ENCODE measurements around the gene P3H3. TPM values are rescaled to one million over a fixed set of nuclear protein-coding genes. Genes with fewer than 3 reads are reported as not detected.

Gene P3H3
- total RNA-seq, 2 experiments from 2014 or later, result 0.26 TPM; not detected in 1

DNA sequence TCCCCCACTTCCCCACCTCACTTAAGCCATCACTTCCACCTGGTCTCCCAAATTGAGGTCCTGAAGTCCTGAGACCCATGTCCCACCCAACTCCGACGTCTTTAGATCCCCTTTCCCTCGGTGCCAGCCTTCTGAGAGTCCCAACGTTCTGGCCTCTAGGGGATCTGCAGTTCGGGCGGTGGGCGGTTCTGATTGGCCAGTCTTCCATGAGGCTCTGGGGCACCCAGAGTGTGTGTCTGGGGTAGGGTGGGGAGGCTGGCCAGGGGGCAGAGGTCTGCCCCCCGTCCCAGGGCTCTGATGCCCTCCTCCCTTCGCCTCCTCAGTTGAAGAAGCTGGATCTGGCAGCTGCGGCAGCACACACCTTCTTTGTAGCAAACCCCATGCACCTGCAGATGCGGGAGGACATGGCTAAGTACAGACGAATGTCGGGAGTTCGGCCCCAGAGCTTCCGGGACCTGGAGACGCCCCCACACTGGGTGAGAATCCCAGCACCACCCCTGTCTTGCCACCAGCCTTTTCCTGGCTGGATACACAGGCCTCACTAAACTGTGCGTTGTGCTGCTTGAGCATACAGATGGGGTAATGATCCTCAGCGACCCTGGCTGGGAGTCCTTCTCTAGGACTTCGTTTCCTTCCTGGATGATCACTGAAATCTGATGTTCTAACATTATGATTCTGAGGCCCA is 1.5 kb downstream of the P3H3 start:
- DNase-seq (no peak), ATAC-seq (no peak)
- H3K27me3 Mint-ChIP-seq (ENCODE audit: low read depth), result peaks cover 53% of the 10 kb centered on the region
- no peaks in the 10 kb centered on the region for H3K36me3 Mint-ChIP-seq (ENCODE audit: low read depth)
- H3K9me3 Mint-ChIP-seq (ENCODE audit: insufficient read depth), result no peaks in the 10 kb centered on the region
- ChIA-PET POLR2A (interaction anchor here (0.7 to 1.5 kb wide), 5 partner anchors 32 to 140 kb away, joined by 3 to 6 read pairs (median 4); partner anchors contain the start of genes C12orf57, PTMS, RNU7-1 and ZNF384), CTCF (interaction anchor here (0.9 to 10.3 kb wide), 7 partner anchors 40 to 209 kb away, joined by 3 to 116 read pairs (median 3); partner anchors contain the start of genes MLF2 and SPSB2)
- peak overlapping the region; percentile 66 for H3K4me3 Mint-ChIP-seq
- H3K4me1 Mint-ChIP-seq (ENCODE audit: low read depth), result peaks cover 24% of the 10 kb centered on the region
- H3K27ac Mint-ChIP-seq, result no peak overlapping the region

GRCh38 chr12:6830286-6830890 is 2.2 kb downstream of the P3H3 start:
- H3K9me3 Mint-ChIP-seq (ENCODE audit: insufficient read depth), result no peaks in the 10 kb centered on the region
- CTCF ChIA-PET, result interaction anchor here (1.1 kb wide), 3 partner anchors 61 to 77 kb away, joined by 3 to 5 read pairs (median 4); partner anchors contain the start of gene MLF2
- H3K4me3 Mint-ChIP-seq, result no peak overlapping the region
- peaks cover 21% of the 10 kb centered on the region for H3K4me1 Mint-ChIP-seq (ENCODE audit: low read depth)
- no peak for ATAC-seq
- DNase-seq, result no peak
- no peak overlapping the region for H3K27ac Mint-ChIP-seq
- H3K36me3 Mint-ChIP-seq (ENCODE audit: low read depth), result no peaks in the 10 kb centered on the region
- peaks cover 49% of the 10 kb centered on the region for H3K27me3 Mint-ChIP-seq (ENCODE audit: low read depth)
- POLR2A ChIA-PET, result interaction anchor here (0.6 to 1.0 kb wide), 2 partner anchors 41 to 56 kb away, joined by 3 read pairs; no protein-coding TSS in a partner anchor

- no peaks in the 10 kb centered on the region for H3K9me3 Mint-ChIP-seq (ENCODE audit: insufficient read depth)
- no peak for DNase-seq
- no peaks in the 10 kb centered on the region for H3K36me3 Mint-ChIP-seq (ENCODE audit: low read depth)
- no peak overlapping the region for H3K27ac Mint-ChIP-seq
- ChIA-PET POLR2A (interaction anchor here (0.6 to 1.0 kb wide), 2 partner anchors 41 to 56 kb away, joined by 3 read pairs; no protein-coding TSS in a partner anchor), CTCF (interaction anchor here (1.1 kb wide), 2 partner anchors 60 to 77 kb away, joined by 4 to 5 read pairs; partner anchors contain the start of gene MLF2)
- peaks cover 20% of the 10 kb centered on the region for H3K4me1 Mint-ChIP-seq (ENCODE audit: low read depth)
- no peak for ATAC-seq
- peaks cover 46% of the 10 kb centered on the region for H3K27me3 Mint-ChIP-seq (ENCODE audit: low read depth)
- H3K4me3 Mint-ChIP-seq, result no peak overlapping the region
These were observed 2.8 kb downstream of the P3H3 start for GRCh38 chr12:6830999-6831398.

GRCh38 chr12:6831450-6831995 is 3.3 kb downstream of the P3H3 start:
- Mint-ChIP-seq H3K4me1 (ENCODE audit: low read depth) (peaks cover 20% of the 10 kb centered on the region), H3K36me3 (ENCODE audit: low read depth) (no peaks in the 10 kb centered on the region), H3K27me3 (ENCODE audit: low read depth) (peaks cover 41% of the 10 kb centered on the region), H3K4me3 (no peak overlapping the region), H3K9me3 (ENCODE audit: insufficient read depth) (no peaks in the 10 kb centered on the region), H3K27ac (no peak overlapping the region)
- ATAC-seq (no peak), DNase-seq (no peak)
- ChIA-PET POLR2A (no interaction called here), CTCF (interaction anchor here (4.1 to 9.2 kb wide), 2 partner anchors 18 to 78 kb away, joined by 35 to 130 read pairs; partner anchors contain the start of genes CDCA3, MLF2 and USP5)

DNA sequence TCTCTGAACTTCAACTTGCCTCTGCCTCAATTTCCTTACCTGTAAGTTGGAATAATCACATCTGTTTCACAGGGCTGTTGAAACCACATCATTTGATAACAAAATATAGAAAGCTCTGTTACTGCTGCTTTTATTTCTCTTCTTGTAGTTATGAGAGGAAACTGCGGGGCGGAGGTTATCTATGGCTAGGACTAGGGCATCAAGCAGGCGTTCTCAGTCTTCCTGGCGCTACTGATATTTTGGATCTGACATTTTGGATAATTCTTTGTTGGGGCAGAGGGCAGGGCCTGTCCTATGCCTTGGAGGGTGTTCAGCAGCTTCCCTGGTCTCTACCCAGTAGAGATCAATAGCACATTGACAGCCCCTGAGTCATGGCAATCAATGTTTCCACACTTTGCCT is 3.9 kb downstream of the P3H3 start:
- no peak overlapping the region for H3K27ac Mint-ChIP-seq
- POLR2A ChIA-PET, result interaction anchor here (1.4 to 1.5 kb wide), 2 partner anchors 20 to 79 kb away, joined by 3 to 6 read pairs; partner anchors contain the start of genes MLF2 and USP5
- ATAC-seq, result no peak
- no peaks in the 10 kb centered on the region for H3K9me3 Mint-ChIP-seq (ENCODE audit: insufficient read depth)
- H3K4me1 Mint-ChIP-seq (ENCODE audit: low read depth), result peaks cover 20% of the 10 kb centered on the region
- DNase-seq, result no peak
- H3K36me3 Mint-ChIP-seq (ENCODE audit: low read depth), result no peaks in the 10 kb centered on the region
- peaks cover 37% of the 10 kb centered on the region for H3K27me3 Mint-ChIP-seq (ENCODE audit: low read depth)
- CTCF ChIA-PET, result interaction anchor here (1.4 to 9.2 kb wide), 4 partner anchors 17 to 108 kb away, joined by 3 to 130 read pairs (median 20); partner anchors contain the start of genes CDCA3, COPS7A, MLF2 and PTMS
- no peak overlapping the region for H3K4me3 Mint-ChIP-seq

DNA sequence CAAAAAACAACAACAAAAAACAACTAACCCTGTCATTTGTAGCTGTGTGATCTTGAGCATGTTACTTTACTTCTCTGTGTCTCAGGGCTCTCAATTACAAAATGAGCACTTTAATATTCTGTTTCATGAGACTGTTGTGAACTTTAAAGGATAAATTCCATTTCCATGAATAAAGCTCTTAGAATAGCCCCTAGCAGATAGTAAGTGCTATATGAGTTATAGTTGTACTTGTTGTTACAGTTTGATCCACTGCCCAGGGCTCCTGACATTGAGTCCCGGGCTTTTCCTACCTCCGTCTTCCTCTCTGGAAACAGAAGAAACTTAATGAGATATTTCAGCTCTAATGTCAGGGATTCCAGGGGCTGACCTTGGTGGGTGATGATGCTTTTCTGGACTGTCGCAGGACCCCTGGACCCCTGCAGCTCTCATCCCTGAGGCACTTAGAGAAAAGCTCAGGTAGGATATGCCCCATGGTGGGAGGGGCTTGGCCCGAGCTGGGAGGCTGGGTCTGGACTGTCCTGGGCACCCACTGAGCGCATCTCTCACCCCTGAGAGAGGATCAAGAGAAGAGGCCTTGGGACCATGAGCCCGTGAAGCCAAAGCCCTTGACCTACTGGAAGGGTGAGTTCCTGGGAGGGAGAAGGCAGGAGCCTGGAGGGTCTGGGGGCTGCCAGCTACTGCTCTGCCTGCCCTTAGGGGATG is 5.1 kb downstream of the P3H3 start:
- ChIA-PET CTCF (interaction anchor here (0.6 to 9.2 kb wide), 13 partner anchors 8 to 410 kb away, joined by 3 to 130 read pairs (median 13); partner anchors contain the start of genes CD4, CDCA3, COPS7A and GPR162), POLR2A (interaction anchor here (1.4 to 1.5 kb wide), 2 partner anchors 19 to 80 kb away, joined by 3 to 6 read pairs; partner anchors contain the start of genes MLF2 and USP5)
- H3K36me3 Mint-ChIP-seq (ENCODE audit: low read depth), result no peaks in the 10 kb centered on the region
- H3K27me3 Mint-ChIP-seq (ENCODE audit: low read depth), result peaks cover 28% of the 10 kb centered on the region
- H3K9me3 Mint-ChIP-seq (ENCODE audit: insufficient read depth), result no peaks in the 10 kb centered on the region
- no peak overlapping the region for H3K4me3 Mint-ChIP-seq
- peaks cover 12% of the 10 kb centered on the region for H3K4me1 Mint-ChIP-seq (ENCODE audit: low read depth)
- no peak for ATAC-seq
- no peak for DNase-seq
- no peak overlapping the region for H3K27ac Mint-ChIP-seq

GRCh38 chr12:6834254-6834653 is 6.0 kb downstream of the P3H3 start:
- CTCF ChIA-PET, result interaction anchor here (0.6 to 9.2 kb wide), 20 partner anchors 9 to 410 kb away, joined by 3 to 130 read pairs (median 6); partner anchors contain the start of genes CD4, CDCA3, COPS7A and GPR162
- POLR2A ChIA-PET, result interaction anchor here (1.0 to 1.1 kb wide), 2 partner anchors 10 to 17 kb away, joined by 3 to 4 read pairs; partner anchors contain the start of gene CDCA3
- Mint-ChIP-seq H3K36me3 (ENCODE audit: low read depth) (no peaks in the 10 kb centered on the region), H3K27me3 (ENCODE audit: low read depth) (peaks cover 22% of the 10 kb centered on the region), H3K4me3 (no peak overlapping the region), H3K27ac (no peak overlapping the region), H3K4me1 (ENCODE audit: low read depth) (peaks cover 7% of the 10 kb centered on the region), H3K9me3 (ENCODE audit: insufficient read depth) (no peaks in the 10 kb centered on the region)
- DNase-seq (no peak), ATAC-seq (no peak)

DNA sequence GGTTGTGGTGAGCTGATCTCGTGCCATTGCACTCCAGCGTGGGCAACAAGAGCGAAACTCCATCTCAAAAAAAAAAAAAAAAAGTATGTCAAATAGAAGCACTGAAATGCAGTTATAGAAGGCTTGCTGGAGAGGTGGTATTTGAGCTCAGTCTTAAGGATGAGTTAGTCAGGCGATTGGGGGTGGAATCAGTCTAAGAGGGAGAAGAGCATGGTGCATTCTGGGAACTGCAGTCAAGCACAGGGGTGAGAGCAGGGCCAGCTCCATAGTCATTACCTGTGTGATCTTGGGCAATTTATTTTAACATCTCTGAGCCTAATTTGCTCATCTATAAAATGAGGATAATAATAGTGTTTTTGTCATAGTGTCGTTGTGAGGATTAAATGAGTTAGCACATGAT is 6.7 kb downstream of the P3H3 start:
- Mint-ChIP-seq H3K36me3 (ENCODE audit: low read depth) (no peaks in the 10 kb centered on the region), H3K4me1 (ENCODE audit: low read depth) (peaks cover 3% of the 10 kb centered on the region), H3K27me3 (ENCODE audit: low read depth) (peaks cover 17% of the 10 kb centered on the region), H3K9me3 (ENCODE audit: insufficient read depth) (no peaks in the 10 kb centered on the region), H3K27ac (no peak overlapping the region), H3K4me3 (no peak overlapping the region)
- no peak for ATAC-seq
- DNase-seq, result no peak
- ChIA-PET POLR2A (interaction anchor here (1.0 to 1.1 kb wide), 2 partner anchors 9 to 16 kb away, joined by 3 to 4 read pairs; partner anchors contain the start of gene CDCA3), CTCF (interaction anchor here (0.6 to 9.2 kb wide), 19 partner anchors 10 to 282 kb away, joined by 3 to 130 read pairs (median 6); partner anchors contain the start of genes CD4, CDCA3, COPS7A and GPR162)

DNA sequence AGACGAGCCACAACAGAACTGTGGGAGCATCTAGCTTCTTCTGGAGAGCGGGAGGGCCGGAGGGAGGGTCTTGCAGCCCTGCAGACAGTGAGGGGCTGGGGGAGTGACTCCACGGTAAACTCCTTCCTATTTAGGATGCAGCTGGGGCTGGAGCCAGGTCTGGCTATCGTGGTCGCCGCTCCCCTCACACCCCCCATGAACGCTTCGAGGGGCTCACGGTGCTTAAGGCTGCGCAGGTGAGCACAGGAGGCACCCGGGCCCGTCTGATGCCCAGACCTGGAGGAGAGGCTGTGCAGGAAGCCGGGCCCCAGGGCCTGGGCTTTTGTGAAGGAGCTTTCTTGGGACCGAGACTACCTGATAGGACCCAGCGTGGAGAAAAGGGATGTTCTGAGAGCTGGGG is 8.6 kb downstream of the P3H3 start:
- DNase-seq, result no peak
- Mint-ChIP-seq H3K36me3 (ENCODE audit: low read depth) (no peaks in the 10 kb centered on the region), H3K27me3 (ENCODE audit: low read depth) (peaks cover 3% of the 10 kb centered on the region), H3K9me3 (ENCODE audit: insufficient read depth) (no peaks in the 10 kb centered on the region), H3K4me1 (ENCODE audit: low read depth) (peaks cover 3% of the 10 kb centered on the region), H3K27ac (no peak overlapping the region), H3K4me3 (no peak overlapping the region)
- CTCF ChIA-PET, result interaction anchor here (0.9 to 9.2 kb wide), 10 partner anchors 11 to 148 kb away, joined by 3 to 130 read pairs (median 4); partner anchors contain the start of genes CD4, CDCA3, GPR162 and MLF2
- POLR2A ChIA-PET, result interaction anchor here (0.5 kb wide), 1 partner anchor 27 kb away, joined by 3 read pairs; no protein-coding TSS in a partner anchor
- ATAC-seq, result no peak

- Mint-ChIP-seq H3K27ac (no peak overlapping the region), H3K36me3 (ENCODE audit: low read depth) (no peaks in the 10 kb centered on the region), H3K4me1 (ENCODE audit: low read depth) (peaks cover 3% of the 10 kb centered on the region), H3K27me3 (ENCODE audit: low read depth) (peaks cover 3% of the 10 kb centered on the region), H3K4me3 (no peak overlapping the region), H3K9me3 (ENCODE audit: insufficient read depth) (no peaks in the 10 kb centered on the region)
- no peak for ATAC-seq
- ChIA-PET POLR2A (interaction anchor here (0.5 to 3.0 kb wide), 2 partner anchors 14 to 28 kb away, joined by 3 to 14 read pairs; partner anchors contain the start of genes CDCA3 and USP5), CTCF (interaction anchor here (0.9 to 9.2 kb wide), 6 partner anchors 12 to 84 kb away, joined by 4 to 130 read pairs (median 8); partner anchors contain the start of genes CDCA3, GPR162, MLF2 and USP5)
- no peak for DNase-seq
These were observed 9.3 kb downstream of the P3H3 start for GRCh38 chr12:6837370-6838060.
